Measurements from ENCODE around the gene HNRNPA1L2.

HNRNPA1L2 gene

GRCh38 chr13:52644108-52644507 lies 1.9 kb downstream of the HNRNPA1L2 start:
- H3K4me3 ChIP-seq (ENCODE audit: low read depth, low read length): no peak overlapping the region
- DNase-seq (ENCODE audit: low read depth): no peak
- no peak for TF ChIP-seq CTCF (IDR thresholded peaks at IDR 0.05; ENCODE audit: control insufficient read depth, extremely low read depth, insufficient read depth)

GRCh38 chr13:52646967-52647366 lies 4.7 kb downstream of the HNRNPA1L2 start:
- no peak overlapping the region for H3K4me3 ChIP-seq (ENCODE audit: low read depth, low read length)
- TF ChIP-seq CTCF (IDR thresholded peaks at IDR 0.05; ENCODE audit: control insufficient read depth, extremely low read depth, insufficient read depth): no peak
- DNase-seq (ENCODE audit: low read depth): no peak

GRCh38 chr13:52650731-52651130 lies 8.5 kb downstream of the HNRNPA1L2 start:
- no peak for TF ChIP-seq CTCF (IDR thresholded peaks at IDR 0.05; ENCODE audit: control insufficient read depth, extremely low read depth, insufficient read depth)
- DNase-seq (ENCODE audit: low read depth): no peak
- H3K4me3 ChIP-seq (ENCODE audit: low read depth, low read length): peak overlapping the region; percentile 91

- TF ChIP-seq CTCF (IDR thresholded peaks at IDR 0.05; ENCODE audit: control insufficient read depth, extremely low read depth, insufficient read depth): no peak
- no peak for DNase-seq (ENCODE audit: low read depth)
Measured at GRCh38 chr13:52651897-52652195, 9.6 kb downstream of the HNRNPA1L2 start.

GRCh38 chr13:52652196-52652979 lies 10.2 kb downstream of the HNRNPA1L2 start, which contains the start of gene SUGT1:
SUGT1 (plus strand) TSS chr13:52652836; CDS start chr13:52652921, 85 bp downstream.
- peak within 1 kb of the TSS; percentile 91 for H3K4me3 ChIP-seq (ENCODE audit: low read depth, low read length)
- DNase-seq (ENCODE audit: low read depth): peak; percentile 90
- TF ChIP-seq CTCF (IDR thresholded peaks at IDR 0.05; ENCODE audit: control insufficient read depth, extremely low read depth, insufficient read depth): peak; percentile 45

More at GRCh38 chr13:52651897-52652195, 9.6 kb downstream of the HNRNPA1L2 start:
- H3K4me3 ChIP-seq (ENCODE audit: low read depth, low read length): peak overlapping the region; percentile 91

- DNase-seq (ENCODE audit: low read depth): no peak
- TF ChIP-seq CTCF (IDR thresholded peaks at IDR 0.05; ENCODE audit: control insufficient read depth, extremely low read depth, insufficient read depth): no peak
- H3K4me3 ChIP-seq (ENCODE audit: low read depth, low read length): peak overlapping the region; percentile 91
Measured at GRCh38 chr13:52652980-52653303, 10.7 kb downstream of the HNRNPA1L2 start.

DNA sequence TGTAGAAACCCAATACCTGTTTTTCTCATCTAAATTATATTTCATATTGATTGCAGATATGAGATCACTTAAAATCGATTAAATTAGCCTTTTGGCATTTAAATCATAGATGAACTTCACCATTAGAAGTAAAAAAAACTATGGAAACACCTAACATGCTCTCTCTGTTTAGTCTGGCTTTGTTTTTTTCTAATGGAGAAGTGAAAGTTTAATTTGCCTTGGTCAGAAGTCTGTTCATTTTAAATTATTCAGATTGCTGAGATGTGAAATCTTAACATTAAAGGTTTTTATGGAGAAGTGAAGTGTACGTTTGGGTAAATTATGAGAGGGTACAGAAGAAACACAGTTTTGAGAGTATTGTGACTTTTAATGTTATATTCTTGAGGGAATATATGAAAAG lies 17.1 kb downstream of the HNRNPA1L2 start:
- TF ChIP-seq CTCF (IDR thresholded peaks at IDR 0.05; ENCODE audit: control insufficient read depth, extremely low read depth, insufficient read depth): no peak
- H3K4me3 ChIP-seq (ENCODE audit: low read depth, low read length): no peak overlapping the region
- DNase-seq (ENCODE audit: low read depth): no peak

All from LNCaP clone FGC (cell line).